Heart left ventricle (tissue), 16 donors: ENCODE results near the gene CYP19A1. TPM values are rescaled to one million over a fixed set of nuclear protein-coding genes. Genes with fewer than 3 reads are reported as not detected.
A peak's percentile ranks its signal among the peaks of the same experiment; 100 is the strongest.
"Not testable (repeated sequence)": the region's sequence is repeated elsewhere in the genome, so short reads cannot be mapped to it uniquely, and the experiment has no call there.

ENCODE experiments used
- ATAC-seq, 4 donors: fragments of 200-7000 bp; cut with Tn5 transposase; one replicate each; pipeline ENCODE4 v1.9.1; 2020 to 2022; ENCODE audit warnings: moderate library complexity in 4 of 4, mild to moderate bottlenecking in 3 of 4, moderate number of reproducible peaks in 1 of 4
- DNase-seq, 5 donors: peaks; one replicate each; pipeline ENCODE4 v3.0.0-alpha.2; 2020
- H3K27ac ChIP-seq, 12 donors: fragments of 200-600 bp; sonication (generic) in 4 of 12; one replicate each; pipeline versions ENCODE4 v1.5.0 to v1.8.0; 2016 to 2022; ENCODE audit warnings: mild to moderate bottlenecking in 2 of 12
- H3K27me3 ChIP-seq, 9 donors: fragments of 200-600 bp; sonication (generic) in 2 of 9; one replicate each; pipeline versions ENCODE4 v1.5.1 to v1.8.0; 2016 to 2022; ENCODE audit warnings: mild to moderate bottlenecking in 3 of 9
- H3K36me3 ChIP-seq, 9 donors: fragments of 200-600 bp; sonication (generic) in 2 of 9; one replicate each; pipeline versions ENCODE4 v1.5.0 to v1.8.0; 2018 to 2022; ENCODE audit warnings: mild to moderate bottlenecking in 2 of 9
- H3K4me1 ChIP-seq, 12 donors: fragments of 200-600 bp; sonication (generic) in 4 of 12; one replicate each; pipeline versions ENCODE4 v1.5.0 to v1.8.0; 2016 to 2022; ENCODE audit warnings: mild to moderate bottlenecking in 3 of 12
- H3K4me3 ChIP-seq, 12 donors: fragments of 200-600 bp; sonication (generic) in 4 of 12; one replicate each; pipeline versions ENCODE4 v1.5.0 to v1.8.0; 2017 to 2022; ENCODE audit warnings: mild to moderate bottlenecking in 9 of 12, moderate library complexity in 4 of 12
- H3K9me3 ChIP-seq, 12 donors: fragments of 200-600 bp; sonication (generic) in 4 of 12; one replicate each; pipeline versions ENCODE4 v1.5.0 to v1.8.0; 2016 to 2022; ENCODE audit warnings: mild to moderate bottlenecking in 1 of 12
- POLR2A ChIP-seq, 2 donors: fragments of 450-650 bp; IDR thresholded peaks; one replicate each; pipeline ENCODE4 v1.6.1; 2017; ENCODE audit warnings: antibody characterized with exemption in 2 of 2, mild to moderate bottlenecking in 2 of 2, moderate library complexity in 2 of 2
- WGBS, 4 donors: extraction: QIAGEN DNeasy Blood & Tissue Kit in 2 of 4; methylation state at CpG; one replicate each; pipeline versions ENCODE4 v1.1.5 to v1.1.7; 2013 to 2018; 5-methylcytosine and 5-hydroxymethylcytosine counted together
- intact Hi-C, 10 donors: fragments of 100-400 bp; cut with DNase I; formaldehyde crosslinking; loops; one replicate each; pipeline versions ENCODE4 v1.11.1 to v1.14.2; 2022
- polyA plus RNA-seq, 2 donors: library from polyadenylated mRNA; stranded (reverse); fragments of 200-250 nt; gene quantifications; one replicate each; pipeline ENCODE4 v1.2.3, GENCODE V29; 2013
- total RNA-seq, 9 donors: library from RNA; depleted of rRNA in 2 of 9; stranded (reverse); fragments of >200 nt in 2 of 9; fragmentation: NEBNext Ultra II Directional in 3 of 9; extraction: Animal tissue kit (Norgen Biotek cat#: 25700) in 3 of 9; gene quantifications; one replicate each; pipeline versions ENCODE4 v1.1.0 to v1.2.4, GENCODE V29; 2016 to 2023
- TF ChIP-seq, protein P1 (sequence below), 12 donors: fragments of 200-600 bp; sonication (generic) in 4 of 12; IDR thresholded peaks; one replicate each; pipeline versions ENCODE4 v1.5.0 to v1.8.0; 2018 to 2022; ENCODE audit warnings: antibody characterized with exemption in 12 of 12, mild to moderate bottlenecking in 5 of 12
- donor health status: ischemic (EF 13 %, LVEDD 7.1; RV severe dilation, severe dysfunction).
- donor health status: healthy with polysubstance abuse.
- donor health status: DM: no; HTN: yes; CAD: no.
- donor health status: DM: no; HTN: no; CAD: no.
- donor health status: ischemic (EF 25% LVEDD 6.9; RV normal size, moderate dysfunction).
- donor health status: ischemic (EF 25% LVEDD 5.7; RV mildly dilated, moderate dysfunction).
- donor health status: healthy.
- donor health status: DM: yes; HTN: yes; CAD: no.
- donor health status: ischemic (EF 35%, LVEDD 5.7; RV mildly dilated, moderate dysfunction).
- donor health status: nonischemic (EF 11% LVEDD 7.7; RV severe dilation, severe dysfunction).
- donor health status: DM: yes; HTN: yes; CAD: no.
- donor health status: PGD.
- donor health status: ischemic (EF 29% LVEDD 5.4; RV normal size, mild dysfunction).
- donor health status: nonischemic (EF 23%, LVEDD 6.1; RV moderate dilation, normal function).

Gene CYP19A1
- total and polyA plus RNA-seq, 11 donors, result 0.15 to 5.4 (median 0.60) TPM

DNA sequence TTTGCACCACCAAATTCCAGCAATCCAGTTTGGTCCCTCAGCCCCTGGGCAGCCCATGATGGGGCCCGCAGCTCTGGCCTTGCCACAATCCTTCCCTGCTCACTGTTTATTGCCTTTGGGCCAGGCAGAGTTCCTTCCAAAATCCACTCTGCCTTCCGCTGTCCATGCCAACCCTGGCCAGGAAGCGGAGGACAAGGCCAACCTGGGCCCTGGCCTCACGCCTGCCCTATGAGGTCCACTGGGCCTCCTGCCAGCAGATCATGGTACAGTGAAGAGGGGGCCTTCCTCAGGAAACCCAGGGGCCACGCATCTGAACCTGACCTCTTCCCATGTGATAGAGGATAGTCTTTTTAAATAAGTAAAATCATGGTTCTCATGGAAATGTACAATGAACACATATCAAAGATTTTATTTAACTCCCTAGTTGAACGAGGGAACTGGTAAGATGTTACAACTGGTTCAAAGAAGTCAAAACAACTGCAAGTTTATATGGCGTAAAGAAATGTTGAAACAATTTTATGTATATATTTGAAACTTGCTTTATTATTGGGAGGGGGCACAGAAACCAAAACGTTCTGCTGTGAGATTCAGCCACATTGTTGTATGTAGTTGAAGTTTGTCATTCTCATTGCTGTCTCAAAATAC, 147.8 kb downstream of the CYP19A1 start:
- DNase-seq (peak; percentile 44 to 73 (median 59)), ATAC-seq (peak; percentile 54 to 56 (median 54))
- Histone ChIP-seq H3K4me3 (no peak overlapping the region), H3K9me3 (no peaks in the 10 kb centered on the region), H3K36me3 (no peaks in the 10 kb centered on the region), H3K27ac (peak overlapping the region in 11 of 12 donors; percentile 25 to 68 (median 49)), H3K4me1 (peaks cover 0 to 61% (median 21%) of the 10 kb centered on the region in 12 donors), H3K27me3 (peaks cover 0 to 5% (median 0%) of the 10 kb centered on the region in 9 donors)
- intact Hi-C loops, result loop anchor here in 2 of 10 donors (1.0 to 10.0 kb wide), 2 partner anchors 27 to 246 kb away; no protein-coding TSS in a partner anchor
- TF ChIP-seq, protein P1, sequence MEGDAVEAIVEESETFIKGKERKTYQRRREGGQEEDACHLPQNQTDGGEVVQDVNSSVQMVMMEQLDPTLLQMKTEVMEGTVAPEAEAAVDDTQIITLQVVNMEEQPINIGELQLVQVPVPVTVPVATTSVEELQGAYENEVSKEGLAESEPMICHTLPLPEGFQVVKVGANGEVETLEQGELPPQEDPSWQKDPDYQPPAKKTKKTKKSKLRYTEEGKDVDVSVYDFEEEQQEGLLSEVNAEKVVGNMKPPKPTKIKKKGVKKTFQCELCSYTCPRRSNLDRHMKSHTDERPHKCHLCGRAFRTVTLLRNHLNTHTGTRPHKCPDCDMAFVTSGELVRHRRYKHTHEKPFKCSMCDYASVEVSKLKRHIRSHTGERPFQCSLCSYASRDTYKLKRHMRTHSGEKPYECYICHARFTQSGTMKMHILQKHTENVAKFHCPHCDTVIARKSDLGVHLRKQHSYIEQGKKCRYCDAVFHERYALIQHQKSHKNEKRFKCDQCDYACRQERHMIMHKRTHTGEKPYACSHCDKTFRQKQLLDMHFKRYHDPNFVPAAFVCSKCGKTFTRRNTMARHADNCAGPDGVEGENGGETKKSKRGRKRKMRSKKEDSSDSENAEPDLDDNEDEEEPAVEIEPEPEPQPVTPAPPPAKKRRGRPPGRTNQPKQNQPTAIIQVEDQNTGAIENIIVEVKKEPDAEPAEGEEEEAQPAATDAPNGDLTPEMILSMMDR (IDR thresholded peaks at IDR 0.05), result no peak
- no peak for TF ChIP-seq POLR2A (IDR thresholded peaks at IDR 0.05)
- 54 to 68% (median 58%) methylated on average over 8 of the region's 8 CpGs for WGBS, 4 donors

DNA sequence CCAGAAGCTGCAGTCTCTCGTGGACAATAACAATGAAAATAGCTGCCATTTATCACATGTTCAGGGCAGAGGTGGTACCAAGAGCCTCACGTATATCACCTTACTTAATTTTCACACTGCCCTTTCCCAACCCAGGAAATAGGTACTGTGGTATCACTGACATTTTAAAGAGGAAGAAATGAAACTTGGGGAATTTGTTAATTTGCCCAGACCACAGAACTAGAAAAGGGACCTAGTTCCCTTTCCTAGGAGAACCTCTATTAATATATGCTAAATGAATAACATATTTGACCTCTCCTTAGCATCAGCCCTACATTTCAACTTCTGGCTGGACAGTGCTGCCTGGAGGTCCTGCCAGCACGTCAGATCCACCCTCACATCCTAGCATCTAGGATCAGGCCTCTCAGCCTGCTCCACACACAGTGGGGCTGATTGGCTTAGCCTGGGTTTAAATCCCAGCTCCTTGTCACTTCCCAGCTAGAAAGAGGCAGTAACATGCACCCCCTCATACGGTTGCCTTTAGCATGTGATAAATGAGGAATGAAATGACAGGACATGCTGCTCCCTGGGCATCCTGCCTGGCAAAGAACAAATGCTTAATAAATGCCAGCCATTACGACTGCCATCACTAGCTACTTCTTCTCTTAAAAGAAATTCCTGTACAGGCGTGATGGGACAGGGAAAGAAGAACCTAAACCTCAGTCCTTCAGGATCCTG, 148.6 kb downstream of the CYP19A1 start:
- peak; percentile 7 to 60 (median 34) for ATAC-seq

DNA sequence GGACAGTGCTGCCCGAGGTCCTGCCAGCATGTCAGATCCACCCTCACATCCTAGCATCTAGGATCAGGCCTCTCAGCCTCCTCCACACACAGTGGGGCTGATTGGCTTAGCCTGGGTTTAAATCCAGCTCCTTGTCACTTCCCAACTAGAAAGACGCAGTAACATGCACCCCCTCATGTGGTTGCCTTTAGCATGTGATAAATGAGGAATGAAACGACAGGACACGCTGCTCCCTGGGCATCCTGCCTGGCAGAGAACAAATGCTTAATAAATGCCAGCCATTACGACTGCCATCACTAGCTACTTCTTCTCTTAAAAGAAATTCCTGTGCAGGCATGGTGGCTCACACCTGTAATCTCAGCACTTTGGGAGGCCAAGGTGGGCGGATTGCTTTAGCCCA, 149.6 kb downstream of the CYP19A1 start:
- peak overlapping the region in 7 of 12 donors; percentile 23 to 65 (median 50) for H3K27ac ChIP-seq
- intact Hi-C loops, result loop anchor here in 1 of 10 donors (1.0 kb wide), 1 partner anchor 16 kb away; no protein-coding TSS in a partner anchor
- H3K36me3 ChIP-seq, H3K4me3 ChIP-seq, H3K27me3 ChIP-seq, H3K9me3 ChIP-seq: not testable (repeated sequence)
- ATAC-seq, result peak; percentile 27 to 51 (median 34)
- H3K4me1 ChIP-seq, result peaks cover 0 to 71% (median 22%) of the 10 kb centered on the region in 12 donors
- DNase-seq, result peak in 3 of 5 donors; percentile 26 to 51 (median 45)
- 59 to 65% (median 62%) methylated on average over 5 to 6 of the region's 6 CpGs for WGBS, 4 donors

More for the DNA sequence above, 148.6 kb downstream of the CYP19A1 start:
- intact Hi-C loops, result loop anchor here in 2 of 10 donors (1.0 to 10.0 kb wide), 2 partner anchors 18 to 245 kb away; no protein-coding TSS in a partner anchor
- TF ChIP-seq, protein P1 (IDR thresholded peaks at IDR 0.05), result no peak
- no peak for TF ChIP-seq POLR2A (IDR thresholded peaks at IDR 0.05)
- H3K27me3 ChIP-seq, result peaks cover 0 to 5% (median 0%) of the 10 kb centered on the region in 9 donors
- H3K9me3 ChIP-seq, result no peaks in the 10 kb centered on the region
- WGBS, 4 donors, result 43 to 61% (median 55%) methylated on average over 6 of the region's 6 CpGs
- DNase-seq, result no peak
- peaks cover 0 to 68% (median 21%) of the 10 kb centered on the region in 12 donors for H3K4me1 ChIP-seq
- peak overlapping the region in 11 of 12 donors; percentile 25 to 68 (median 49) for H3K27ac ChIP-seq
- H3K4me3 ChIP-seq, result no peak overlapping the region
- no peaks in the 10 kb centered on the region for H3K36me3 ChIP-seq

DNA sequence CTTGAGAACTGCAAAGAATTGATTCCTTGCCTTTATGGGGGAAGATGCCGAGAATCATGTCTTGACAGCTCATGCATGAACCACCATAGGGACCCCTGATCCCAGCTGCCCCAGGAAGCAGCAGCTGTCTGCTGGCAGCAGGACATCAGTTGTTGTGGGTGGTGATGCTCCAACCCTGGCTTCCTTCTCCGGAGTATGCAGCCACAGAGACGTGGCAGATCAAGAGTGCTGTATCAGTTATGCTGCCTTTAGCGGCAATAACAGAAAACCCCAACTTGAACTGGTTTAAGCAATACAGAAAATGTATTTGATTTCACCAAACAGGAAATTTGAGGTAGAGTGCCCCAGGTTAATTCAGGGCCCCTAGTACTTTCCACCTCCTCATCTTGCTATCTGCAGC, 151.5 kb downstream of the CYP19A1 start:
- TF ChIP-seq POLR2A (IDR thresholded peaks at IDR 0.05), result no peak
- TF ChIP-seq, protein P1 (IDR thresholded peaks at IDR 0.05), result no peak
- ATAC-seq (no peak), DNase-seq (no peak)
- intact Hi-C loops, result no loop called here
- Histone ChIP-seq H3K4me1 (peaks cover 0 to 54% (median 18%) of the 10 kb centered on the region in 12 donors), H3K9me3 (no peaks in the 10 kb centered on the region), H3K4me3 (no peak overlapping the region), H3K36me3 (no peaks in the 10 kb centered on the region), H3K27ac (no peak overlapping the region), H3K27me3 (no peaks in the 10 kb centered on the region)
- WGBS, 4 donors, result 77 to 89% (median 83%) methylated on average over 4 of the region's 4 CpGs
